H9 (cell line): ENCODE results near the gene TFF3. TPM values are rescaled to one million over a fixed set of nuclear protein-coding genes. Genes with fewer than 3 reads are reported as not detected.

Experiments
- DNase-seq: peaks from one replicate; pipeline ENCODE4 v3.0.0-alpha.2; 2017
- H2AFZ ChIP-seq: one replicate; pipeline ENCODE4 v1.6.1; 2013; ENCODE audit warnings: mild to moderate bottlenecking, low read length, control low read depth, moderate library complexity
- H2AK5ac ChIP-seq: 2 replicates; pipeline ENCODE4 v1.6.1; 2013; ENCODE audit warnings: low read length, control low read depth, mixed read lengths; ENCODE audit not compliant: insufficient read length
- H2BK120ac ChIP-seq: one replicate; pipeline ENCODE4 v1.6.1; 2013; ENCODE audit warnings: low read depth, mild to moderate bottlenecking, low read length, control low read depth, inconsistent platforms; ENCODE audit not compliant: poor library complexity, severe bottlenecking
- H2BK12ac ChIP-seq: 2 replicates; pipeline ENCODE4 v1.6.1; 2013; ENCODE audit warnings: low read length, control low read depth, mixed read lengths, low read depth; ENCODE audit not compliant: insufficient read length
- H2BK15ac ChIP-seq: 2 replicates; pipeline ENCODE4 v1.6.1; 2013; ENCODE audit warnings: low read depth, low read length, control low read depth
- H2BK20ac ChIP-seq: one replicate; pipeline ENCODE4 v1.6.1; 2013; ENCODE audit warnings: low read depth, mild to moderate bottlenecking, low read length, control low read depth, inconsistent platforms; ENCODE audit not compliant: poor library complexity, severe bottlenecking
- H2BK5ac ChIP-seq: 2 replicates; pipeline ENCODE4 v1.6.1; 2013; ENCODE audit warnings: low read length, control low read depth, mixed read lengths; ENCODE audit not compliant: insufficient read length
- H3K14ac ChIP-seq: 2 replicates; pipeline ENCODE4 v1.6.1; 2013; ENCODE audit warnings: low read length, control low read depth; ENCODE audit not compliant: insufficient read depth
- H3K18ac ChIP-seq: 2 replicates; pipeline ENCODE4 v1.6.1; 2013; ENCODE audit warnings: low read depth, mild to moderate bottlenecking, mixed read lengths, low read length, control low read depth; ENCODE audit not compliant: insufficient read length
- H3K23ac ChIP-seq: 2 replicates; pipeline ENCODE4 v1.6.1; 2013; ENCODE audit warnings: low read length, control low read depth, mixed read lengths, low read depth; ENCODE audit not compliant: insufficient read length
- H3K23me2 ChIP-seq: 2 replicates; pipeline ENCODE4 v1.6.1; 2013; ENCODE audit warnings: low read depth, mild to moderate bottlenecking, mixed read lengths, low read length, control low read depth; ENCODE audit not compliant: insufficient read length, poor library complexity, severe bottlenecking
- H3K27ac ChIP-seq: 2 replicates; pipeline ENCODE4 v1.5.1; 2013; ENCODE audit warnings: low read length, control low read depth, mixed read lengths, low read depth; ENCODE audit not compliant: insufficient read length
- H3K27me3 ChIP-seq: 2 replicates; pipeline ENCODE4 v1.6.1; 2013; ENCODE audit warnings: low read length, control low read depth, inconsistent platforms; ENCODE audit not compliant: insufficient read depth
- H3K4ac ChIP-seq: 2 replicates; pipeline ENCODE4 v1.6.1; 2013; ENCODE audit warnings: low read depth, mild to moderate bottlenecking, control low read depth, inconsistent platforms, low read length, moderate library complexity
- H3K4me1 ChIP-seq: 2 replicates; pipeline ENCODE4 v1.6.1; 2013; ENCODE audit warnings: low read length, control low read depth, inconsistent platforms; ENCODE audit not compliant: insufficient read depth
- H3K4me2 ChIP-seq: 2 replicates; pipeline ENCODE4 v1.6.1; 2013; ENCODE audit warnings: low read length, control low read depth, mixed read lengths; ENCODE audit not compliant: insufficient read length, insufficient read depth
- H3K56ac ChIP-seq: 2 replicates; pipeline ENCODE4 v1.6.1; 2013; ENCODE audit warnings: low read depth, mild to moderate bottlenecking, mixed read lengths, low read length, control low read depth; ENCODE audit not compliant: insufficient read length
- H3K79me1 ChIP-seq: 2 replicates; pipeline ENCODE4 v1.6.1; 2013; ENCODE audit warnings: low read depth, mild to moderate bottlenecking, moderate library complexity, low read length, control low read depth, inconsistent platforms; ENCODE audit not compliant: insufficient read depth, poor library complexity, severe bottlenecking
- H3K79me2 ChIP-seq: 2 replicates; pipeline ENCODE4 v1.6.1; 2013; ENCODE audit warnings: low read length, control low read depth, inconsistent platforms; ENCODE audit not compliant: insufficient read depth
- H3K9ac ChIP-seq: 2 replicates; pipeline ENCODE4 v1.6.1; 2013; ENCODE audit warnings: low read length, control low read depth, mixed read lengths; ENCODE audit not compliant: insufficient read length; ENCODE audit errors: extremely low read depth
- H3K9me3 ChIP-seq: one replicate; pipeline ENCODE4 v1.6.1; 2013; ENCODE audit warnings: low read depth, low read length, inconsistent platforms; ENCODE audit not compliant: control insufficient read depth
- H3T11ph ChIP-seq: one replicate; pipeline ENCODE4 v1.6.1; 2013; ENCODE audit warnings: mild to moderate bottlenecking, low read length, control low read depth, inconsistent platforms
- H4K20me1 ChIP-seq: one replicate; pipeline ENCODE4 v1.6.1; 2013; ENCODE audit not compliant: control insufficient read depth, insufficient read length, insufficient read depth
- H4K5ac ChIP-seq: 2 replicates; pipeline ENCODE4 v1.6.1; 2013; ENCODE audit warnings: low read depth, mild to moderate bottlenecking, mixed read lengths, low read length, control low read depth; ENCODE audit not compliant: insufficient read length
- H4K8ac ChIP-seq: replicated peaks from 2 replicates; pipeline ENCODE4 v1.6.1; 2013; ENCODE audit warnings: low read length, control low read depth, mixed read lengths, low read depth; ENCODE audit not compliant: insufficient read length
- H4K91ac ChIP-seq: 2 replicates; pipeline ENCODE4 v1.6.1; 2013; ENCODE audit warnings: low read depth, mild to moderate bottlenecking, moderate library complexity, mixed read lengths, low read length, control low read depth; ENCODE audit not compliant: insufficient read length
- H3K27ac Mint-ChIP-seq, 3 experiments: 2 replicates in 2 of 3; 3 replicates in 1 of 3; pipeline ENCODE4 v1.8.0; 2020 to 2021; ENCODE audit warnings: mixed read lengths in 3 of 3, mild to moderate bottlenecking in 1 of 3, moderate library complexity in 1 of 3
- H3K27me3 Mint-ChIP-seq: 2 replicates; pipeline ENCODE4 v1.8.0; 2021; ENCODE audit warnings: low read depth, mild to moderate bottlenecking, moderate library complexity, mixed read lengths
- H3K36me3 Mint-ChIP-seq, 3 experiments: 2 replicates in 2 of 3; 3 replicates in 1 of 3; pipeline ENCODE4 v1.8.0; 2020 to 2021; ENCODE audit warnings: low read depth in 3 of 3, mixed read lengths in 3 of 3; ENCODE audit not compliant: insufficient read depth in 1 of 3
- H3K4me1 Mint-ChIP-seq, 2 experiments: 2 replicates each; pipeline ENCODE4 v1.8.0; 2020; ENCODE audit warnings: mixed read lengths in 2 of 2
- H3K4me3 Mint-ChIP-seq, 2 experiments: 2 replicates in 1 of 2; 3 replicates in 1 of 2; pipeline ENCODE4 v1.8.0; 2020 to 2021; ENCODE audit warnings: mild to moderate bottlenecking in 2 of 2, mixed read lengths in 2 of 2, moderate library complexity in 1 of 2
- H3K9me3 Mint-ChIP-seq, 2 experiments: 2 replicates in 1 of 2; 3 replicates in 1 of 2; pipeline ENCODE4 v1.8.0; 2020; ENCODE audit warnings: mild to moderate bottlenecking in 2 of 2, mixed read lengths in 2 of 2, moderate library complexity in 1 of 2
- WGBS: extraction: QIAGEN DNeasy Blood & Tissue Kit; methylation state at CpG from one replicate; pipeline ENCODE4 v1.1.7; 2013; ENCODE audit warnings: missing lambda C conversion rate, low lambda C conversion rate, mixed read lengths; ENCODE audit not compliant: insufficient read length; ENCODE audit errors: extremely low coverage; 5-methylcytosine and 5-hydroxymethylcytosine counted together
- total RNA-seq: library from RNA; stranded (reverse); gene quantifications from 2 replicates; pipeline ENCODE4 v1.2.1, GENCODE V29; 2021
- TF ChIP-seq, protein P1 (sequence below): fragments of 200-600 bp; sonication (generic); conservative IDR thresholded peaks from 3 replicates; pipeline ENCODE4 v1.8.0; 2021; ENCODE audit warnings: antibody characterized with exemption, mild to moderate bottlenecking

TFF3 gene
- total RNA-seq, 1 experiment from 2014 or later, result 1.5 TPM

DNA sequence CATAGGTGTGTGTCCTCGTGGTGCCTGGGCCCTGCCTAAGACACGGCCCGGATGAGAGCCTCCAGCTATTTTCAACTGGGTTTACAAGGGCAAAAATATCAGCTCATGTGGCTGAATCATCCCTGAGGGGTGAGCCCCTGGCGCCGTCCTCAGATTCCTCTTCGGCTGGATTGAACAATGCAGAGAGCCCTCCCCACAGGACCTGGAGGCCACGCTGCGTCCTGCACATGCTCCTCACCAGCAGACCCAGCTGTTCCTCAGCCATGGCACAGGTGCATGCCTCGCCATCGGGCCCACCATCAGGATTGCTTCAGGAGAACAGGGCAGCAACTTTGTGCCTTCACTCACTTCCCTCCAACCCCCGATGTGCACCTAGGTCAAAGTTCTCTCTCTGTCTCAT is 35.3 kb downstream of the TFF3 start:
- H3K18ac ChIP-seq, result no peak overlapping the region

More for the DNA sequence above, 35.3 kb downstream of the TFF3 start:
- Histone ChIP-seq H2BK12ac (no peak overlapping the region), H3K9ac (no peak overlapping the region), H4K20me1 (no peaks in the 10 kb centered on the region), H3K27me3 (no peaks in the 10 kb centered on the region; the same call in 1 of the 2 replicates), H3K56ac (no peak overlapping the region), H2BK5ac (no peak overlapping the region), H3T11ph (no peak overlapping the region), H2BK120ac (no peak overlapping the region), H3K9me3 (no peaks in the 10 kb centered on the region), H3K4ac (no peak overlapping the region), H3K14ac (no peak overlapping the region), H3K23me2 (no peaks in the 10 kb centered on the region), H3K23ac (no peak overlapping the region), H4K91ac (no peak overlapping the region), H4K5ac (no peak overlapping the region), H3K27ac (no peak overlapping the region), H3K4me1 (no peaks in the 10 kb centered on the region), H2BK15ac (no peak overlapping the region), H2AFZ (no peak overlapping the region), H3K79me1 (no peaks in the 10 kb centered on the region), H2AK5ac (no peak overlapping the region), H2BK20ac (no peak overlapping the region), H4K8ac (no peak overlapping the region), H3K79me2 (no peaks in the 10 kb centered on the region), H3K4me2 (no peak overlapping the region)
- no peak for DNase-seq
- WGBS, result no CpG with 5 or more reads among the region's 11 CpGs
- no peaks in the 10 kb centered on the region for H3K9me3 Mint-ChIP-seq
- no peaks in the 10 kb centered on the region for H3K27me3 Mint-ChIP-seq
- no peaks in the 10 kb centered on the region for H3K36me3 Mint-ChIP-seq
- peaks cover 5 to 9% of the 10 kb centered on the region in 2 experiments; a peak in 3 of 4 replicates for H3K4me1 Mint-ChIP-seq
- peak overlapping the region in 1 of 3 experiments; percentile 55; a peak in 1 of 7 replicates for H3K27ac Mint-ChIP-seq
- no peak overlapping the region for H3K4me3 Mint-ChIP-seq
- TF ChIP-seq, protein P1, sequence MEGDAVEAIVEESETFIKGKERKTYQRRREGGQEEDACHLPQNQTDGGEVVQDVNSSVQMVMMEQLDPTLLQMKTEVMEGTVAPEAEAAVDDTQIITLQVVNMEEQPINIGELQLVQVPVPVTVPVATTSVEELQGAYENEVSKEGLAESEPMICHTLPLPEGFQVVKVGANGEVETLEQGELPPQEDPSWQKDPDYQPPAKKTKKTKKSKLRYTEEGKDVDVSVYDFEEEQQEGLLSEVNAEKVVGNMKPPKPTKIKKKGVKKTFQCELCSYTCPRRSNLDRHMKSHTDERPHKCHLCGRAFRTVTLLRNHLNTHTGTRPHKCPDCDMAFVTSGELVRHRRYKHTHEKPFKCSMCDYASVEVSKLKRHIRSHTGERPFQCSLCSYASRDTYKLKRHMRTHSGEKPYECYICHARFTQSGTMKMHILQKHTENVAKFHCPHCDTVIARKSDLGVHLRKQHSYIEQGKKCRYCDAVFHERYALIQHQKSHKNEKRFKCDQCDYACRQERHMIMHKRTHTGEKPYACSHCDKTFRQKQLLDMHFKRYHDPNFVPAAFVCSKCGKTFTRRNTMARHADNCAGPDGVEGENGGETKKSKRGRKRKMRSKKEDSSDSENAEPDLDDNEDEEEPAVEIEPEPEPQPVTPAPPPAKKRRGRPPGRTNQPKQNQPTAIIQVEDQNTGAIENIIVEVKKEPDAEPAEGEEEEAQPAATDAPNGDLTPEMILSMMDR, result no peak
